Measurements from ENCODE around the gene LRIT3.
A peak's percentile ranks its signal among the peaks of the same experiment; 100 is the strongest.

LRIT3 gene

GRCh38 chr4:109847896-109848442 is at the start of gene LRIT3:
Gene LRIT3 (plus strand): TSS chr4:109848107. CDS start chr4:109848202, 95 bp downstream.
- no peak for DNase-seq (ENCODE audit: low spot score)

- no peak for DNase-seq (ENCODE audit: low spot score)
Measured at GRCh38 chr4:109798866-109799265, 49.0 kb upstream of the LRIT3 start.

- no peak for DNase-seq (ENCODE audit: low spot score)
Measured at GRCh38 chr4:109801099-109801789, 46.7 kb upstream of the LRIT3 start.

- no peak for DNase-seq (ENCODE audit: low spot score)
Measured at GRCh38 chr4:109801895-109802319, 46.0 kb upstream of the LRIT3 start, which contains the start of gene CFI. Gene CFI (minus strand): TSS chr4:109801999. CDS start chr4:109801971, 28 bp downstream.

- DNase-seq (ENCODE audit: low spot score) = peak; percentile 53
Measured at GRCh38 chr4:109803924-109804571, 43.9 kb upstream of the LRIT3 start.

GRCh38 chr4:109809655-109810054 is 38.3 kb upstream of the LRIT3 start:
- DNase-seq (ENCODE audit: low spot score) = no peak

GRCh38 chr4:109810552-109811387 is 37.1 kb upstream of the LRIT3 start:
- DNase-seq (ENCODE audit: low spot score) = no peak

GRCh38 chr4:109811707-109812106 is 36.2 kb upstream of the LRIT3 start:
- DNase-seq (ENCODE audit: low spot score) = no peak

GRCh38 chr4:109815151-109816081 is 32.5 kb upstream of the LRIT3 start, which contains the start of gene GAR1:
Gene GAR1 (plus strand): TSS chr4:109815762. CDS start chr4:109816165, 403 bp downstream.
- peak; percentile 94 for DNase-seq (ENCODE audit: low spot score)

GRCh38 chr4:109816082-109816442 is 31.8 kb upstream of the LRIT3 start:
- DNase-seq (ENCODE audit: low spot score) = no peak

- DNase-seq (ENCODE audit: low spot score) = no peak
Measured at GRCh38 chr4:109816894-109817293, 31.0 kb upstream of the LRIT3 start.

GRCh38 chr4:109818268-109818667 is 29.6 kb upstream of the LRIT3 start:
- DNase-seq (ENCODE audit: low spot score) = no peak

GRCh38 chr4:109820563-109820962 is 27.3 kb upstream of the LRIT3 start:
- DNase-seq (ENCODE audit: low spot score) = no peak

- no peak for DNase-seq (ENCODE audit: low spot score)
Measured at GRCh38 chr4:109821185-109821584, 26.7 kb upstream of the LRIT3 start.

GRCh38 chr4:109826719-109827118 is 21.2 kb upstream of the LRIT3 start:
- DNase-seq (ENCODE audit: low spot score) = peak; percentile 41

GRCh38 chr4:109827672-109828071 is 20.2 kb upstream of the LRIT3 start, which contains the start of gene RRH:
Gene RRH (plus strand): TSS chr4:109827972. CDS start chr4:109828028, 56 bp downstream.
- DNase-seq (ENCODE audit: low spot score) = no peak

- no peak for DNase-seq (ENCODE audit: low spot score)
Measured at GRCh38 chr4:109833756-109834155, 14.2 kb upstream of the LRIT3 start.

GRCh38 chr4:109836985-109837384 is 10.9 kb upstream of the LRIT3 start:
- DNase-seq (ENCODE audit: low spot score) = no peak

GRCh38 chr4:109846395-109847098 is 1.4 kb upstream of the LRIT3 start:
- no peak for DNase-seq (ENCODE audit: low spot score)

GRCh38 chr4:109848501-109848900 is 594 bp downstream of the LRIT3 start:
- DNase-seq (ENCODE audit: low spot score) = no peak

All from SW480 (cell line).